MM.1S (cell line): ENCODE results near the gene GPS1.
A peak's percentile ranks its signal among the peaks of the same experiment; 100 is the strongest.

Source experiments
- CTCF ChIP-seq: fragments of 300-600 bp; sonication (generic); IDR thresholded peaks from 2 replicates; pipeline ENCODE4 v1.5.1; 2016; ENCODE audit warnings: antibody characterized with exemption, low read length, mixed read lengths
- EZH2 ChIP-seq: fragments of 300-600 bp; sonication (generic); optimal IDR thresholded peaks from 2 replicates; pipeline ENCODE3; 2017; ENCODE audit warnings: low read depth, mild to moderate bottlenecking, antibody characterized with exemption, low read length, mixed read lengths
- EZH2phosphoT487 ChIP-seq: fragments of 300-600 bp; sonication (generic); IDR thresholded peaks from 2 replicates; pipeline ENCODE4 v1.6.1; 2018; ENCODE audit warnings: antibody characterized with exemption, low read length

- peak; percentile 72 for TF ChIP-seq CTCF
- no peak for TF ChIP-seq EZH2phosphoT487
- no peak for TF ChIP-seq EZH2
These were observed 14.4 kb upstream of the GPS1 start, which contains the start of gene DCXR for GRCh38 chr17:82037092-82037888.
